Epidermal melanocyte (primary cell): ENCODE results near the gene COX5A.

Experiments
- DNase-seq: peaks from one replicate; pipeline ENCODE4 v3.0.0; 2011; ENCODE audit warnings: low spot score; ENCODE audit not compliant: insufficient read length

Gene COX5A

GRCh38 chr15:74873036-74873755 lies 64.7 kb downstream of the COX5A start, which contains the start of gene SCAMP2:
SCAMP2 (minus strand) TSS chr15:74873365; CDS start chr15:74873255, 110 bp downstream.
- DNase-seq = peak; percentile 99

DNA sequence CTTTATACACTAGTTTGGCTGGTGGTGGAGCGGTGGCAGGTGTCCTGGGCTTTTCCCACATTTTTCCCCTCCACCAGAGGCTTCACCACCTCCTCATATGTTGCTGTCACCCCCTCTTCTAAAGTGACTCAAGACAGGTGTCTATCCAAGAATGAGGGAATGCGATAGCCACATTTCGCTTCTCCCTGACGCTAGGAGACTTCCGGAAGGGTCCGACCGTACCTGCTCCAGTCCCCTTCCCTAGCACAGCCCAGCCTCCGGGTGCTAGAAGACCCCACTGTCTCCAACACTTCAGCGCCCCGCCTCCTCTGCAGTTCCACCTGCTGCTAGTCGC lies 65.2 kb downstream of the COX5A start:
- no peak for DNase-seq

DNA sequence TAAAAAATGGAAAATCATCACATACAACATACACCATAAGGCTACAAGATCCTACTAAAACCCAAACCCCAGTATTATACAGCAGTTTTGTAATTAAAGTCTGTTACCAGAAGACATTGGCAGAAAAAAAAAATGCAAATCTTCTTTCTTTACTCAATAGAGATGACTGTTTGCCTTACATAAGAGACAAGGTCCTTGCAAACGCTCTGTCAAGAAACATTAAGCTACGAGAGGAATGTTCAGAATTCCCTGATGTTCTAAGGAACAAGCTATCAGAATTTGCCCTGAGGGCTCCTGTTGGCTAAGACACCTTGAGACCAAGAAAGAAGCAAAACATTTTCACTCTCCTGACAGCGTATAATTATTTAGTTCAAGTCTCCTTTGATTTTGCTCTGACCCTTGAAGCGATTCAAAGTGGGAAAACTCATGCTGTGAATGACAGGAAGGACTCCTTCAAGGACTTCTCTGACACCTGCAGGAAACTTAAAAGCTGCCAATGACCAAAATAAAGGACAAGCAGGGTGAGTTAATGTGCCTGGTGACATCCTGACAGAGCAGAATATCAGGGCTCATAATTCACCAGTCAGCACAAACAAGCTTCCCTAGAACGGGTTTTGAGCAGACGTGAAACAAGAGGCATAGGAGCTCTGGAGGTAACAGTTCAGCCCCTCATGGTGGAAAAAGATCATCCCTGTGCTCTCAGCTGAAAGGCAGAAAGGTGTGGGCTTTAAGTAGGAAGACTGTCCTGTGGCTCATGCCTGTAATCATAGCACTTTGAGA lies 67.2 kb downstream of the COX5A start:
- no peak for DNase-seq
